Coronary artery (tissue), 2 donors: ENCODE measurements around the gene AXIN1.
A peak's percentile ranks its signal among the peaks of the same experiment; 100 is the strongest.
"Not testable (repeated sequence)": the region's sequence is repeated elsewhere in the genome, so short reads cannot be mapped to it uniquely, and the experiment has no call there.

Source experiments
- DNase-seq: peaks from one replicate; pipeline ENCODE4 v3.0.0-alpha.2; 2017; ENCODE audit warnings: low spot score
- H3K27ac ChIP-seq, 2 donors: fragments of 200-600 bp; sonication (generic); one replicate each; pipeline ENCODE4 v1.5.1; 2016 to 2019
- H3K4me3 ChIP-seq: fragments of 200-600 bp; sonication (generic); 2 replicates; pipeline ENCODE4 v1.5.1; 2016; ENCODE audit warnings: mild to moderate bottlenecking, moderate library complexity
- CTCF ChIP-seq: fragments of 200-600 bp; sonication (generic); IDR thresholded peaks from one replicate; pipeline ENCODE4 v1.5.1; 2019; ENCODE audit warnings: antibody characterized with exemption

The AXIN1 gene

GRCh38 chr16:354971-355461, 2.5 kb upstream of the AXIN1 start:
- DNase-seq = no peak
- Histone ChIP-seq H3K4me3 (no peak overlapping the region), H3K27ac (no peak overlapping the region)
- no peak for TF ChIP-seq CTCF

GRCh38 chr16:354291-354881, 1.9 kb upstream of the AXIN1 start:
- Histone ChIP-seq H3K4me3 (no peak overlapping the region), H3K27ac (no peak overlapping the region)
- DNase-seq = no peak
- TF ChIP-seq CTCF = no peak

GRCh38 chr16:353404-354290, 1.1 kb upstream of the AXIN1 start:
- TF ChIP-seq CTCF = no peak
- Histone ChIP-seq H3K27ac (peak overlapping the region; percentile 42 to 88), H3K4me3 (peak overlapping the region; percentile 99)
- peak; percentile 79 for DNase-seq

GRCh38 chr16:351804-352520, 561 bp downstream of the AXIN1 start:
- DNase-seq = no peak
- no peak for TF ChIP-seq CTCF
- peak overlapping the region; percentile 99 for H3K4me3 ChIP-seq
- peak overlapping the region; percentile 58 to 88 for H3K27ac ChIP-seq

GRCh38 chr16:350203-350602, 2.3 kb downstream of the AXIN1 start:
- Histone ChIP-seq H3K27ac (no peak overlapping the region), H3K4me3 (no peak overlapping the region)
- no peak for DNase-seq
- no peak for TF ChIP-seq CTCF

GRCh38 chr16:349211-349610, 3.3 kb downstream of the AXIN1 start:
- no peak for DNase-seq
- Histone ChIP-seq H3K27ac (no peak overlapping the region), H3K4me3 (no peak overlapping the region)
- TF ChIP-seq CTCF = no peak

GRCh38 chr16:348495-348894, 4.0 kb downstream of the AXIN1 start:
- not testable (repeated sequence) for DNase-seq, H3K4me3 ChIP-seq, H3K27ac ChIP-seq
